ENCODE measurements around the gene THRA. TPM values are rescaled to one million over a fixed set of nuclear protein-coding genes. Genes with fewer than 3 reads are reported as not detected.
"Not testable (repeated sequence)": the region's sequence is repeated elsewhere in the genome, so short reads cannot be mapped to it uniquely, and the experiment has no call there.

THRA gene
- total RNA-seq, 1 experiment from 2014 or later, result 16.3 TPM

DNA sequence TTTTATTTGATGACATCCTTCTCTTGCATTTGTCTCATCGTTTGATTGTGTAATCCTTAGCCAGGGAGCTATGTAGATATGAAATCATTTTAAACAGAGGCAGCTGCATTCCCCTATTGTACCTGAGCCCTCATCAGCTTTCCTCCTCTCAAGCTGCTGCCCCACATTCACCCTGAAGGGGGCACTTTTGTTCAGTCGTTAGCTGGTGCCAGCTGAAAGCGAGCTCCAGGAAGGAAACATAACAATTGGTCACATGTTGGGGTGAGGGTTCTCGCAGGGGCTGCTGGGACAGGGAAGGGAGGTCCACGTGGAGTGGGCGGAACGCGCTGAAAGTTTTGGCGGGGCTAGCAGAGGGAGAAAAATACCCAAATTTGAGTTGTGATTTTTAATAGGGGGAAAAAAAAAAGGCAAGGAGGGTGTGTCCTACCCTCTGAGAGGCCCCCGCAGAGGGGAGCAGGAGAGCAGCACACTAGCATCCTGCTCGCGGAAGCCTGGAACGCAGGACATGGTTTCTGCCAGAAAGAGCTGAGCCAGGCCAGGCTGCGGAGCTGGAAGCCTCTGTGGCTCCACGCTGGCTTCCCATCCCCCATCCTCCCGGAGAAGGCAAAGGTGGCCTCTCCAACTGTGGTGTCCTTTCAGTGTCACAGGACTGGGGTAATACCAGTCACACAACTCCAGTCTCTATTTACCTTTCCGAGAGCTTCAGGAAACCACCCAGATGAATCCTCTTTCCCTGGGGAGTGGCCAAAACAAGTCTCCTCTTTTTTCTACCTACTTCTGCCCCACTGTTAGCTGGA lies 50.5 kb downstream of the THRA start:
- DNase-seq (ENCODE audit: low read depth), result peak; percentile 92

GRCh38 chr17:40113907-40114245 lies 51.1 kb downstream of the THRA start:
- DNase-seq (ENCODE audit: low read depth), result no peak

DNA sequence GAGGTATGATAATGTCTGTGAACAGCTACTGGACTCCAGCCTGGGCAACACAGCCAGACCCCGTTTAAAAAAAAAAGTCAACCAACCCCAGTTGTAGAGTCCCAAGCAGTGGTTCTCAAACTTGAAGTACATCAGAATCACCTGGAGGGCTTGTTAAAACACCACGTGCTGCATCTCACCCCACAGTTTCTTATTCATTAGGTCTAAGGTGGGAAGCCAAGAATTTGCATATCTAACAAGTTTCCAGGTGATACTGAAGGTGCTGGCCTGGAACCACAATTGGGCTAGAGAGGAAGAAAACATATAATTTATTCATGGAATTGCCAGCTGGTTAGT lies 52.3 kb downstream of the THRA start:
- no peak for DNase-seq (ENCODE audit: low read depth)

DNA sequence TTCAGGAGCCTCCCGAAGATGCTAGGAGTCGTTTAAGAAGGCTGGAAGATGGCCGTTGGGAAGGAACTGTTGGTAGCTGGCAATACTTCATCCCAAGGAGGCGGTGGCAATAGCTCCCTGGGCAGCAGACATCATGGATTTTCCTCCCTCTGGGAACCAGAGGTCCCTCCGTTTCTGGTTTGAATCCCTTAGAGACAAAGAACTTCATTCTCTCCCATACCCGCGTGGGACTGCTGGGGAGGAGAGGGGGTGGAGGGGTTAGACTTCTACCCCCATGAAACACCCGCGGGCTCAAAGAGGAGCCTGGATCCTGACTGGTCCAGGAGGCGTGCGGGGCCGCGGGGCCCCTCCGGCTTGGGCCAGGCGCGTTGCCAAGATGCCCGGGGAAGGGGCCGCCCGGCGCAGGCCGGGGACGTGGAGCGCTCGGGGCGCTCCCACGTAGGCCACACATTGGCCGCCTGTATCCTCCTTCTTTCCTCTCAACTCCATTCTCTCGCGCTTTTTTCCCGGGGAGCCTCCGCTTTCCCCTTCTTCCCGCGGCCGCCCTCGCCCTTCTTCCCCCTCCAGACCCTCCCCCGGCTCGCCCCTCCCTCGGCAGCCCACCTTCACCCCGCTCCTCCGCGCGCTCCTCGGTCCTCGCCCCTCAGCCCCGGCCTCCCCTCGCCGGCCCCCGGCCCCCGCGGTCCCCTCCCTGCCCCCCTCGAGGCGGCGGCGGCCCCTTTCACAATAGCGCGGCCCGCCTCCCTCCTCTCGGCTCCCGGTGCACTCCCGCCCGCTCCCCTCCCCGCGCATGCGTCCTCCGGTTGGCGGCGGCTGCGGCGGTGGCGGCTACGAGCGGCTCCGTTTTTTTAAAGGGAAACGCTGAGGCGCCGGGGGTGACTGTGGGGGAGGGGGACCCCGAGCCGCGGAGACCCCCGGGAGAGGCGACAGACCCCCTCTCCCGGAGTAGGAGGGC lies 58.7 kb downstream of the THRA start, which contains the start of gene MSL1:
Gene MSL1 (plus strand): TSS at position 791 of the 955 bp plus-strand sequence. CDS start 642 bp downstream, outside the sequence.
- DNase-seq (ENCODE audit: low read depth), result peak; percentile 73

- DNase-seq (ENCODE audit: low read depth), result peak; percentile 41
Measured at GRCh38 chr17:40122136-40122998, 59.6 kb downstream of the THRA start.

DNA sequence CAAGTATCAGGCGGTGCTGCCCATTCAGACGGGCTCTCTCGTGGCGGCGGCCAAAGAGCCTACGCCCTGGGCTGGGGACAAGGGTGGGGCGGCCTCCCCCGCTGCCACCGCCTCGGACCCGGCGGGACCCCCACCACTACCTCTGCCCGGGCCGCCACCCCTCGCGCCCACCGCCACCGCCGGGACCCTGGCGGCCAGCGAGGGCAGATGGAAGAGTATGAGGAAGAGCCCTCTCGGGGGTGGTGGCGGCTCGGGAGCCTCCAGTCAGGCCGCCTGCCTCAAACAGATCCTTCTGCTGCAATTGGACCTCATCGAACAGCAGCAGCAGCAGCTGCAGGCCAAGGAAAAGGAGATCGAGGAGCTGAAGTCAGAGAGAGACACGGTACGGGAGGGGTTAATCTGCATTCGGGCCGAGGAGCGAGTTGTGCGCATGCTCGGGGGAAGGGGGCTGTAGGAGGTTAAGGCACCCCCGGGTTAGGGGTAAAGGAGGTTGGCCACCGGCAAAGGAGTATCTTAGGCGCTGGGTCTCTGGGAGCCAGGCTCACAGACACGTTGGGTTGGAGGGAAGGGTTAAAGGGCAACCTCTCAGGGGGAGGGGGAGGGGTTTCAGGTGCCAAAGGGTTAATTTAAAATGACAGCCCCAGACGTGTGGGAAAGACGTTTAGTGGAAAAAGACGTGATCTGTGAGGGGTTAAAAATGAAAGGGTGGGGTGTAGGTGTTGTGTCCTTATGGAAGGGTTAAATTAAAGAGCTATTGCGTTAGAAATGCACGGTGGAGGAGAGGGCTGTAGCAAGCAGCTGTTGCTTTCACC lies 60.4 kb downstream of the THRA start:
- peak; percentile 35 for DNase-seq (ENCODE audit: low read depth)

DNA sequence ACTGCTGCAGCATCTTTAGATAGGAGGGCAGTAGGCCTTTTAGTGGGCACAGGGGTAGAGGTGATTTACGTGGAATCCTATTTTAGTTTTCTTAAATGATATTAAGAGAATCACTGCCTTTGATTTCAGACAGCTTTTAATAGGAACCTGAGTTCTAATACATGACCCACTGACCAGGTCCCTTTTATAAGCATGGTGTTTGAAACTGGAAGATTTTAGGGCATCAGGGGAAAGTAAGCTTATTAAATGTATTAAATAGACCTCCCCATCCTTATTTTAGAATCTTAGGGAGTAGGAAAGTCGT lies 61.0 kb downstream of the THRA start:
- no peak for DNase-seq (ENCODE audit: low read depth)

DNA sequence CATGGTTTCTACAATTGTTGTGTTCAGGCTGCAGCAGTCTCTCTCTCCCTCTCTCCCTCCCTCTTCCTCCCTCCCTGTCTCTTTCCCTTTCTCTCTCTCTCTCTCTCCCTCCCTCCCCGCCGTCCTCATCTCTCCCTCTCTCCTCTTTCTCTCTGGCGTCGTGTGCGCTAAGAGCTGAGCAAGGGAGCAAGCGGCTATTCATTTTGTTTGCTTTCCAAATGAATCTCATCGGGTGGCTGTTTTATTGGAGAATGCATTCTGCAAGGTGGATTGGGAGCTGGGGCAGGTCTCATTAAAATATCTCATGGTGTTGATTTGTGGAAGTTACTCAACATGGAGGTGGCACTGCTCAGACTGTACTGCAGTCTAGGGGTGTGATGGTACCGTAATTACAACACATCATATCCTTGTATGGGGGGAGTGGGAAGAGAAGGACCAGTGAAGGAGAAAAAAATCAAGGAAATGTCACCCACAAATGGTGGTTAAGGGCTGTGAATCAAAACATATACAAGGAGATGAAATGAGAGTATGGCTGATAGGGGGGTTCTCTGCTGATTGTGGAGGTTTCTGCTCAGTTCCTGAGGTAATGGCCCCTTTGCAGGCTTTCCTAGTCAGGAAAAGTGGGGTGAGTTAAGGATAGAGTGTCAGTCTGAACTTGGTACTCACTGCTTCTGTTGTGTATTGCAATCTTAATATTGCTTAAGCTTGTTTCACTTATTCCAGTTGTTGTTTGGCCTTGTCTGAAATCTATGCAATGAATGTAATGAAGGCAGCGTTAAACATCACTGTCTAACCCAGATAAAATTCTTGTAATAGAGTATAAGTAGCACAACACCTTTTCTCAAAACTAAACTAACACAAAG lies 61.7 kb downstream of the THRA start:
- no peak for DNase-seq (ENCODE audit: low read depth)

DNA sequence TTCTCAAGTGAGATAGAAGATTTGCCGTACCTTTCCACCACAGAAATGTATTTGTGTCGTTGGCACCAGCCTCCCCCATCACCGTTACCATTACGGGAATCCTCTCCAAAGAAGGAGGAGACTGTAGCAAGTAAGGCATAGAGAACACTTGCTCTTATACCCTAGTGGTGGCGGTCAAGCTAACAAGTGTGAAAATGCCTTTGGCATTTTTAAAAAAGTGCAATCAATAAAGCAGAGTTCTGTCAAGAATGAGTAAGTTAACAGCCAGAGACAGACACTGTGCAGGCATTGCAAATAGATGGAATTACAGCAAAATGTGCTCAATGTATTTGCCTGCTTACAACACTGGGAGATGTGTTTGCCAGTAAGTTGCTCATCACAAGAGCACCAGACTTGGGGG lies 66.7 kb downstream of the THRA start:
- no peak for DNase-seq (ENCODE audit: low read depth)

GRCh38 chr17:40130352-40131042 lies 67.7 kb downstream of the THRA start:
- no peak for DNase-seq (ENCODE audit: low read depth)

- DNase-seq (ENCODE audit: low read depth), result no peak
Measured at GRCh38 chr17:40134184-40134583, 71.4 kb downstream of the THRA start.

GRCh38 chr17:40135817-40136216 lies 73.1 kb downstream of the THRA start:
- DNase-seq (ENCODE audit: low read depth), result no peak

GRCh38 chr17:40139566-40140058 lies 76.8 kb downstream of the THRA start:
- no peak for DNase-seq (ENCODE audit: low read depth)

- not testable (repeated sequence) for DNase-seq (ENCODE audit: low read depth)
Measured at GRCh38 chr17:40143166-40143565, 80.4 kb downstream of the THRA start.

Other genes starting within 250 kb of the THRA start
- not detected in 2 replicates for gene IKZF3, start 198.7 kb upstream of the THRA start, total RNA-seq (2014; rRNA removed; shearing (Covaris generic))
- not detected in 2 replicates for gene ZPBP2, start 194.8 kb upstream of the THRA start, total RNA-seq (2014; rRNA removed; shearing (Covaris generic))
- gene GSDMB, start 144.3 kb upstream of the THRA start, total RNA-seq (2014; rRNA removed; shearing (Covaris generic)), result 0.39 and 0.60 TPM in 2 replicates
- 22.1 and 23.8 TPM in 2 replicates for gene ORMDL3, start 135.4 kb upstream of the THRA start, total RNA-seq (2014; rRNA removed; shearing (Covaris generic))
- gene LRRC3C, start 135.2 kb upstream of the THRA start, total RNA-seq (2014; rRNA removed; shearing (Covaris generic)), result not detected in 2 replicates
- gene GSDMA, start 100.0 kb upstream of the THRA start, total RNA-seq (2014; rRNA removed; shearing (Covaris generic)), result not detected in 2 replicates
- 114 and 116 TPM in 2 replicates for gene PSMD3, start 82.2 kb upstream of the THRA start, total RNA-seq (2014; rRNA removed; shearing (Covaris generic))
- gene CSF3, start 47.5 kb upstream of the THRA start, total RNA-seq (2014; rRNA removed; shearing (Covaris generic)), result 0.49 TPM in 1 of 2 replicates, not detected in the other
- 44.9 and 47.8 TPM in 2 replicates for gene MED24, start 8.6 kb upstream of the THRA start, total RNA-seq (2014; rRNA removed; shearing (Covaris generic))
- gene NR1D1, start 37.6 kb downstream of the THRA start, total RNA-seq (2014; rRNA removed; shearing (Covaris generic)), result 2.3 and 5.5 TPM in 2 replicates
- gene MSL1, start 59.0 kb downstream of the THRA start, total RNA-seq (2014; rRNA removed; shearing (Covaris generic)), result 35.5 and 46.5 TPM in 2 replicates
- 23.1 and 37.0 TPM in 2 replicates for gene CASC3, start 77.6 kb downstream of the THRA start, total RNA-seq (2014; rRNA removed; shearing (Covaris generic))
- gene RAPGEFL1, start 114.5 kb downstream of the THRA start, total RNA-seq (2014; rRNA removed; shearing (Covaris generic)), result 0.10 and 0.60 TPM in 2 replicates
- gene WIPF2, start 156.3 kb downstream of the THRA start, total RNA-seq (2014; rRNA removed; shearing (Covaris generic)), result 6.1 and 6.3 TPM in 2 replicates
- gene CDC6, start 224.9 kb downstream of the THRA start, total RNA-seq (2014; rRNA removed; shearing (Covaris generic)), result 38.9 and 41.2 TPM in 2 replicates
- gene RARA, start 246.2 kb downstream of the THRA start, total RNA-seq (2014; rRNA removed; shearing (Covaris generic)), result 10.2 and 13.3 TPM in 2 replicates